ENCODE results near the gene TPST2. TPM values are rescaled to one million over a fixed set of nuclear protein-coding genes. Genes with fewer than 3 reads are reported as not detected.

TPST2 gene
- polyA plus RNA-seq, 1 experiment: 33.6 TPM

GRCh38 chr22:26632422-26633155 is 42.7 kb upstream of the TPST2 start:
- Histone ChIP-seq H3K27ac (ENCODE audit: low read depth, low read length) (no peak overlapping the region), H3K27me3 (ENCODE audit: control insufficient read depth, insufficient read depth, low read length) (peaks cover 26% of the 10 kb centered on the region), H3K9me3 (ENCODE audit: control insufficient read depth, insufficient read depth, low read length) (peaks cover 8% of the 10 kb centered on the region), H3K4me3 (ENCODE audit: low read depth, low read length) (no peak overlapping the region)
- TF ChIP-seq CTCF (IDR thresholded peaks at IDR 0.05; ENCODE audit: low read depth, low read length): no peak
- ChIA-PET POLR2A (no interaction called here), CTCF (interaction anchor here (0.6 kb wide), 1 partner anchor 172 kb away, joined by 3 read pairs; no protein-coding TSS in a partner anchor)
- no peak for DNase-seq (ENCODE audit: low read depth, low spot score)

GRCh38 chr22:26631282-26631681 is 41.4 kb upstream of the TPST2 start:
- no peak for DNase-seq (ENCODE audit: low read depth, low spot score)
- H3K4me3 ChIP-seq (ENCODE audit: low read depth, low read length): no peak overlapping the region
- no peak for TF ChIP-seq CTCF (IDR thresholded peaks at IDR 0.05; ENCODE audit: low read depth, low read length)
- peaks cover 25% of the 10 kb centered on the region for H3K27me3 ChIP-seq (ENCODE audit: control insufficient read depth, insufficient read depth, low read length)
- no peak overlapping the region for H3K27ac ChIP-seq (ENCODE audit: low read depth, low read length)
- peaks cover 8% of the 10 kb centered on the region for H3K9me3 ChIP-seq (ENCODE audit: control insufficient read depth, insufficient read depth, low read length)
- ChIA-PET CTCF (no interaction called here), POLR2A (no interaction called here)

GRCh38 chr22:26629988-26630761 is 40.2 kb upstream of the TPST2 start:
- CTCF ChIA-PET: no interaction called here
- Histone ChIP-seq H3K4me3 (ENCODE audit: low read depth, low read length) (no peak overlapping the region), H3K27me3 (ENCODE audit: control insufficient read depth, insufficient read depth, low read length) (peaks cover 29% of the 10 kb centered on the region), H3K27ac (ENCODE audit: low read depth, low read length) (no peak overlapping the region), H3K9me3 (ENCODE audit: control insufficient read depth, insufficient read depth, low read length) (peaks cover 12% of the 10 kb centered on the region)
- POLR2A ChIA-PET: no interaction called here
- no peak for TF ChIP-seq CTCF (IDR thresholded peaks at IDR 0.05; ENCODE audit: low read depth, low read length)
- no peak for DNase-seq (ENCODE audit: low read depth, low spot score)

- DNase-seq (ENCODE audit: low read depth, low spot score): no peak
- CTCF ChIA-PET: interaction anchor here (0.6 to 1.4 kb wide), 2 partner anchors 41 to 155 kb away, joined by 3 to 5 read pairs; no protein-coding TSS in a partner anchor
- Histone ChIP-seq H3K9me3 (ENCODE audit: control insufficient read depth, insufficient read depth, low read length) (peaks cover 9% of the 10 kb centered on the region), H3K27ac (ENCODE audit: low read depth, low read length) (no peak overlapping the region), H3K27me3 (ENCODE audit: control insufficient read depth, insufficient read depth, low read length) (peaks cover 50% of the 10 kb centered on the region), H3K4me3 (ENCODE audit: low read depth, low read length) (no peak overlapping the region)
- POLR2A ChIA-PET: no interaction called here
- no peak for TF ChIP-seq CTCF (IDR thresholded peaks at IDR 0.05; ENCODE audit: low read depth, low read length)
These were observed 34.9 kb upstream of the TPST2 start for GRCh38 chr22:26624803-26625202.

- H3K4me3 ChIP-seq (ENCODE audit: low read depth, low read length): no peak overlapping the region
- CTCF ChIA-PET: no interaction called here
- H3K27ac ChIP-seq (ENCODE audit: low read depth, low read length): no peak overlapping the region
- peaks cover 9% of the 10 kb centered on the region for H3K9me3 ChIP-seq (ENCODE audit: control insufficient read depth, insufficient read depth, low read length)
- DNase-seq (ENCODE audit: low read depth, low spot score): no peak
- peaks cover 48% of the 10 kb centered on the region for H3K27me3 ChIP-seq (ENCODE audit: control insufficient read depth, insufficient read depth, low read length)
- TF ChIP-seq CTCF (IDR thresholded peaks at IDR 0.05; ENCODE audit: low read depth, low read length): no peak
- POLR2A ChIA-PET: no interaction called here
These were observed 34.1 kb upstream of the TPST2 start for GRCh38 chr22:26623984-26624383.

Data from AG04450 (cell line).